Measurements from ENCODE around the gene ACTN4. TPM values are rescaled to one million over a fixed set of nuclear protein-coding genes. Genes with fewer than 3 reads are reported as not detected.

ACTN4 gene
- total and polyA plus RNA-seq, 2 of the 4 experiments (the other 2 are of a cell fraction), result 541 to 659 TPM

DNA sequence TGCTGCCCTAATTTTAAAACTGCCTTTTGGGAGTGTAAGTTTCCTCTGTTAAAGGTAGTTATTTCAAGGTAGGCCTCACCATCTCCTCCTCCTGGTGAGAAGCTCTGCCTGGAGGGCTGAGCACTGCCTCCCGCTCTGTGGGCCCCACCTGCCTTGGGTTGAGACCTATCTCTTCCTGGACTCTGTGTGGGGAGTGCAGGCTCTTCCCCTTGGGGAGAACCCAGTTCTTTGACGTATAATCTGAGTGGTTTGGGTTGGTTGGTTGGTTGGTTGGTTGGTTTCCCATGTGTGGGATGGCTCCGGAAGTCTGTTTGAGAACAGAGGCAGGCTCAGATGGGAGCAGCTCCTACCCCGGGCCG lies 39.1 kb downstream of the ACTN4 start:
- in situ Hi-C loops (cut with MboI; ENCODE audit: low sequenced_read_pairs), result no loop called here
- Histone ChIP-seq H2AK9ac (replicated peaks; ENCODE audit: low read depth, low read length, poor library complexity) (no peak overlapping the region), H3K9me3 (ENCODE audit: control insufficient read depth, insufficient read depth, low read length) (no peaks in the 10 kb centered on the region), H3K9ac (ENCODE audit: low read depth, low read length) (no peak overlapping the region), H3K36me3 (ENCODE audit: control insufficient read depth, insufficient read depth, low read length) (peaks cover 7% of the 10 kb centered on the region), H3K4ac (ENCODE audit: low read depth, low read length) (peak overlapping the region; percentile 93), H4K5ac (ENCODE audit: low read depth, low read length) (peak overlapping the region; percentile 18), H2AK5ac (ENCODE audit: low read depth, low read length) (peak overlapping the region; percentile 99), H3K14ac (replicated peaks; ENCODE audit: low read depth, low read length) (peak overlapping the region; percentile 78), H2BK5ac (ENCODE audit: low read depth, low read length, poor library complexity, severe bottlenecking) (peak overlapping the region; percentile 97), H3K18ac (ENCODE audit: low read depth, low read length) (no peak overlapping the region), H3K27me3 (ENCODE audit: control insufficient read depth, insufficient read depth, low read length) (no peaks in the 10 kb centered on the region), H3K27ac (ENCODE audit: insufficient read depth, low read length) (peak overlapping the region; percentile 73; the same call in 1 of the 2 replicates), H2BK15ac (ENCODE audit: low read depth, low read length) (peak overlapping the region; percentile 95; the same call in 1 of the 3 replicates), H4K91ac (ENCODE audit: insufficient read depth, low read depth, low read length) (peak overlapping the region; percentile 27; the same call in 1 of the 2 replicates), H2BK120ac (ENCODE audit: low read depth, low read length) (peak overlapping the region; percentile 59), H3K4me3 (ENCODE audit: insufficient read depth, low read depth, low read length) (no peak overlapping the region), H3K23ac (ENCODE audit: low read depth, low read length) (peak overlapping the region; percentile 95; the same call in 1 of the 2 replicates), H3K9me1 (ENCODE audit: insufficient read depth, low read length) (peaks cover 22% of the 10 kb centered on the region), H3K4me1 (ENCODE audit: control insufficient read depth, insufficient read depth, low read length) (peaks cover 36% of the 10 kb centered on the region), H2BK20ac (ENCODE audit: low read depth, low read length) (0 out of 2 replicates have a peak overlapping the region, but pooled peaks have one; percentile 5), H3K79me1 (ENCODE audit: low read depth in 1 of 2, low read length in 2 of 2) (peaks cover 8 to 83% of the 10 kb centered on the region in 2 experiments), H3K56ac (ENCODE audit: extremely low read depth, insufficient read depth, low read length) (no peak overlapping the region), H3K4me2 (ENCODE audit: low read depth, low read length) (no peak overlapping the region), H4K8ac (ENCODE audit: low read depth in 2 of 2, low read length in 2 of 2) (peak overlapping the region in 1 of 2 experiments; percentile 81; a peak in 2 of 4 replicates), H4K20me1 (ENCODE audit: insufficient read depth, low read length) (peaks cover 29% of the 10 kb centered on the region), H2AFZ (replicated peaks; ENCODE audit: low read length, poor library complexity) (no peak overlapping the region)
- ATAC-seq (ENCODE audit: low read depth) (no peak), DNase-seq (no peak)
- no TSS peak for BruUV-seq (replicated peaks)
- dilution Hi-C loops (cut with HindIII; ENCODE audit: low sequenced_read_pairs, unreplicated experiment), result no loop called here
- POLR2A ChIA-PET (ENCODE audit: unreplicated experiment), result no interaction called here
- CTCF ChIA-PET, result no interaction called here
- no peak for TF ChIP-seq MAZ (IDR thresholded peaks at IDR 0.05; ENCODE audit: borderline replicate concordance, low read depth, low read length)
- no peak for TF ChIP-seq MAFK (IDR thresholded peaks at IDR 0.05; ENCODE audit: low read depth, low read length)
- TF ChIP-seq RCOR1 (IDR thresholded peaks at IDR 0.05; ENCODE audit: insufficient replicate concordance, low read length), result no peak
- no peak for TF ChIP-seq NFE2L2 (IDR thresholded peaks at IDR 0.05; ENCODE audit: low read depth, low read length)
- TF ChIP-seq CHD1 (IDR thresholded peaks at IDR 0.05; ENCODE audit: low read depth, low read length), result no peak
- TF ChIP-seq, protein P1, sequence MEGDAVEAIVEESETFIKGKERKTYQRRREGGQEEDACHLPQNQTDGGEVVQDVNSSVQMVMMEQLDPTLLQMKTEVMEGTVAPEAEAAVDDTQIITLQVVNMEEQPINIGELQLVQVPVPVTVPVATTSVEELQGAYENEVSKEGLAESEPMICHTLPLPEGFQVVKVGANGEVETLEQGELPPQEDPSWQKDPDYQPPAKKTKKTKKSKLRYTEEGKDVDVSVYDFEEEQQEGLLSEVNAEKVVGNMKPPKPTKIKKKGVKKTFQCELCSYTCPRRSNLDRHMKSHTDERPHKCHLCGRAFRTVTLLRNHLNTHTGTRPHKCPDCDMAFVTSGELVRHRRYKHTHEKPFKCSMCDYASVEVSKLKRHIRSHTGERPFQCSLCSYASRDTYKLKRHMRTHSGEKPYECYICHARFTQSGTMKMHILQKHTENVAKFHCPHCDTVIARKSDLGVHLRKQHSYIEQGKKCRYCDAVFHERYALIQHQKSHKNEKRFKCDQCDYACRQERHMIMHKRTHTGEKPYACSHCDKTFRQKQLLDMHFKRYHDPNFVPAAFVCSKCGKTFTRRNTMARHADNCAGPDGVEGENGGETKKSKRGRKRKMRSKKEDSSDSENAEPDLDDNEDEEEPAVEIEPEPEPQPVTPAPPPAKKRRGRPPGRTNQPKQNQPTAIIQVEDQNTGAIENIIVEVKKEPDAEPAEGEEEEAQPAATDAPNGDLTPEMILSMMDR (conservative IDR thresholded peaks at IDR 0.05; ENCODE audit: low read depth, low read length), result no peak
- TF ChIP-seq, protein P2, sequence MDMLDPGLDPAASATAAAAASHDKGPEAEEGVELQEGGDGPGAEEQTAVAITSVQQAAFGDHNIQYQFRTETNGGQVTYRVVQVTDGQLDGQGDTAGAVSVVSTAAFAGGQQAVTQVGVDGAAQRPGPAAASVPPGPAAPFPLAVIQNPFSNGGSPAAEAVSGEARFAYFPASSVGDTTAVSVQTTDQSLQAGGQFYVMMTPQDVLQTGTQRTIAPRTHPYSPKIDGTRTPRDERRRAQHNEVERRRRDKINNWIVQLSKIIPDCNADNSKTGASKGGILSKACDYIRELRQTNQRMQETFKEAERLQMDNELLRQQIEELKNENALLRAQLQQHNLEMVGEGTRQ (IDR thresholded peaks at IDR 0.05; ENCODE audit: low read depth, low read length), result no peak
- no peak for TF ChIP-seq POLR2A (IDR thresholded peaks at IDR 0.05; ENCODE audit: low read depth, low read length)
- no peak for TF ChIP-seq CEBPB (IDR thresholded peaks at IDR 0.05; ENCODE audit: low read depth, low read length)
- WGBS, 2 experiments (ENCODE audit: extremely low coverage in 2 of 2, insufficient read length in 1 of 2), result no CpG with 5 or more reads among the region's 5 CpGs
- intact Hi-C loops (cut with micrococcal nuclease), result loop anchor here (5.0 kb wide), 1 partner anchor 34 kb away; no protein-coding TSS in a partner anchor

Measured in IMR-90 (cell line).